GM18526 (cell line): Measurements from ENCODE around the gene GCNT2.

Experiments
- POLR2A ChIP-seq: IDR thresholded peaks from 3 replicates; pipeline ENCODE4 v1.6.1; 2011; ENCODE audit not compliant: insufficient read length; ENCODE audit errors: extremely low read depth

The GCNT2 gene

DNA sequence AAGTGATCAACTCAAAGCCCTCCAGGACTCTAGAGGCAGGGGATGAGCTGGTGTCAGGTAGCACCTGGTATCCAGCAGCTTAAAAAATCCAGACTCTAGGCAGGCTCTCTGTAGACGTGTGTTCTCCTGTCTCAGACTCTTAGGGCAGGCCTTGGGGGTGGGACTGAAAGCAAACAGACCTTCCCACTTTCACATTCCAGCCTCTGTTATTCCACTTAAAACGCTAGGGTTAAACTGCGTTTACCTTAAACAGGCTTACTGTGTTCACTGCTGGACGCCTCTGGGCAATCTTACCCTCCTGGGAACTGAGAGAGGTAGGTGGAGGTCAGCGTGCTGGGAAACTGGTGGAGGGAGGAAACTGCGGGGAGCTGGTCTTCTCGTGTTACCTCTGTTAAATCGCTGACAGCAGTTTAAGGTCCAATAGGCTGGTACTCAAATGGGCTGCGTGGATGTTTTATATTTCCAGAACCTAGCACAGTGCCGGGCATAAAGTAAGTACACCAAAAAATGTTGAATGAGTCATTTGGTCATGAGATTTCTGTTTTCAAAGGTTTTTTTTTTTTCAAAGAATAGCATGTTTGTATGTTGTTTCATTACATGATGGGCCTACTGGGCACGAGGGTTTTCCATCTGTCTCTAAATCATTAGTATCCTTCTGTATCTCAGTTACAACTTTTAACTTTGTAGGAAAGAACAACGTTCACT, at the start of gene GCNT2:
Gene GCNT2, plus strand, starts transcription at position 248 of the 705 bp plus-strand sequence. CDS start 7,561 bp downstream, outside the sequence.
- TF ChIP-seq POLR2A, result no peak

- TF ChIP-seq POLR2A, result no peak
Measured at GRCh38 chr6:10472634-10473033, 48.5 kb upstream of the GCNT2 start.

- no peak for TF ChIP-seq POLR2A
Measured at GRCh38 chr6:10478187-10479040, 42.7 kb upstream of the GCNT2 start.

DNA sequence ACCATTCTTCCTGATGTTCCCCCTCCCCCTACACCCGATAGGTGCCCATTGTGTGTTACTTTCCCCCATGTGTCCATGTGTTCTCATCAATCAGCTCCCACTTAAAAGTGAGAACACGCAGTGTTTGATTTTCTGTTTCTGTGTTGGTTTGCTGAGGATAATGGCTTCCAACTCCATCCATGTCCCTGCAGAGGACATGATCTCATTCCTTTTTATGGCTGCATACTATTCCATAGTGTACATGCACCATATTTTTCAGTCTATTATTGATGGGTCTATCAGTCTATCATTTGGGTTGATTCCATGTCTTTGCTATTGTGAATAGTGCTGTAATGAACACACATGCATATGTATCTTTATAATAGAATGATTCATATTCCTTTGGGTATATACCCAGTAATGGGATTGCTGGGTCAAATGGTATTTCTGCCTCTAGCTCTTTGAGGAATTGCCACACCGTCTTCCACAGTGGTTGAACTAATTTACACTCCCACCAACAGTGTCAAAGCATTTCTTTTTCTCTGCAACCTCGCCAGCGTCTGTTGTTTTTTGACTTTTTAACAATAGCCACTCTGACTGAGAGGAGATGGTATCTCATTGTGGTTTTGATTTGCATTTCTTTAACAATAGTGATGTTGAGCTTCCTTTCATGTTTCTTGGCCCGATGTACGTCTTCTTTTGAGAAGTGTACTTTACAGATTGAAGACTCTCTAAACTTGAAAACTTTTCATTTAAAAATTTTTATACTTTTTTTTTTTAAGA, 41.0 kb upstream of the GCNT2 start:
- no peak for TF ChIP-seq POLR2A

DNA sequence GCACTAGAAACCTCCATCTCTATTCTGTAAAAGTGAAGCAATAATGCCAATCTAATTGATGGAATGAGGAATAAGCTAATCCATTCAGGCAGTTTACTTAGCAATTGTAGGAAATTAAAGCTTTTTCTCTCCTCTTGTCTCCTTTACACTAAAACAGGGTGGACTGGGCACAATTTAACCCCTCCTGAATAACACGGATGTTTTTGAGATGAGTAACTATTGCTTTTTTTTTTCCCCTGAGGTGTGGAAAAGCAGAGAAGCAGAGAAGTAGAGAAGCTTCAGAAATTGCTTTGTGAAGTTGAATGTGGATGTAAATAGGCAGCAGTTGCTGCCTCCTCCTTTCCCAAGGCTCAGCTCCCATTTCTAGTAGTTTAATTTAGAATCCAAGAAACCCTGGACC, 40.0 kb upstream of the GCNT2 start:
- TF ChIP-seq POLR2A, result no peak

DNA sequence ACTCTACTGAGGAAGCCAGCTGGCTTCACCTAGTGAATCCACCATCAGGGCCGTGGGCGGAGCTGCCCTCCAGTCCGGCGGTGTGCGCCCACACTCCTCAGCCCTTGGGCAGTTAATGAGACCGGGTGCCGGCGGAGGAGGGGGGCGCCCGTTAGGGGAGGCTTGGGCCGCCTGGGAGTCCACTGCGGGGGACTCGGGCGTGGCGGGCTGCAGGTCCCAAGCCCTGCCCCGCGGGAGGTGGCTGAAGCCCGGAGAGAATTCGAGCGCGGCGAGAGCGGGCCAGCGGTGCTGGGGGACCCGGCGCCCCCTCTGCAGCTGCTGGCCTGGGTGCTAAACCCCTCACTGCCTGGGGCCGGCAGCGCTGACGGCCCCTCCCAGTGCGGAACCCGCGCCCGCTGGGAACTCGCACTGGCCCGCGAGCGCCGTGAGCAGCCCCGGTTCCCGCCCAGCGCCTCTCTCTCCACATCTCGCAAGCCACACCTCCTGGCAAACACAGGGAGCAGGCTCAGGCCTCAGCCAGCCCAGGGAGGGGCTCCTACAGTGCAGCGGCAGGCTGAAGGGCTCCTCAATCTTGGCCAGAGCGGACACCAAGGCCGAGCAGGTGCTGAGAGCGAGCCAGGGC, 38.4 kb upstream of the GCNT2 start:
- no peak for TF ChIP-seq POLR2A

- no peak for TF ChIP-seq POLR2A
Measured at GRCh38 chr6:10484912-10485311, 36.2 kb upstream of the GCNT2 start.

GRCh38 chr6:10485406-10485805, 35.7 kb upstream of the GCNT2 start:
- no peak for TF ChIP-seq POLR2A

DNA sequence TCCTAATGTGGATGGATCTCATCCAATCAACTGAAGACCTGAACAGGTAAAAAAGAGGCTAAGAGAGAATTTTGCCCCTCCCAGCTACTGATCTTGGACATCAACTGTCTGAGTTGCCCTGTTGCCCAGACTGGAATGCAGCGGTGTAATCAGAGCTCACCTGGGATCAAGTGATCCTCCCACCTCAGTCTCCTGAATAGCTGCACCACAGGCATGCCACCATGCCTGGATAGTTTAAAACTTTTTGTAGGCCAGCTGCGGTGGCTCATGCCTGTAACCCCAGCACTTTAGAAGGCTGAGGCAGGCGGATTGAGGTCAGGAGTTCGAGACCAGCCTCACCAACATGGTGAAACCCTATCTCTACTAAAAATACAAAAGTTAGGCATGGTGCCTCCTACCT, 34.9 kb upstream of the GCNT2 start:
- no peak for TF ChIP-seq POLR2A

DNA sequence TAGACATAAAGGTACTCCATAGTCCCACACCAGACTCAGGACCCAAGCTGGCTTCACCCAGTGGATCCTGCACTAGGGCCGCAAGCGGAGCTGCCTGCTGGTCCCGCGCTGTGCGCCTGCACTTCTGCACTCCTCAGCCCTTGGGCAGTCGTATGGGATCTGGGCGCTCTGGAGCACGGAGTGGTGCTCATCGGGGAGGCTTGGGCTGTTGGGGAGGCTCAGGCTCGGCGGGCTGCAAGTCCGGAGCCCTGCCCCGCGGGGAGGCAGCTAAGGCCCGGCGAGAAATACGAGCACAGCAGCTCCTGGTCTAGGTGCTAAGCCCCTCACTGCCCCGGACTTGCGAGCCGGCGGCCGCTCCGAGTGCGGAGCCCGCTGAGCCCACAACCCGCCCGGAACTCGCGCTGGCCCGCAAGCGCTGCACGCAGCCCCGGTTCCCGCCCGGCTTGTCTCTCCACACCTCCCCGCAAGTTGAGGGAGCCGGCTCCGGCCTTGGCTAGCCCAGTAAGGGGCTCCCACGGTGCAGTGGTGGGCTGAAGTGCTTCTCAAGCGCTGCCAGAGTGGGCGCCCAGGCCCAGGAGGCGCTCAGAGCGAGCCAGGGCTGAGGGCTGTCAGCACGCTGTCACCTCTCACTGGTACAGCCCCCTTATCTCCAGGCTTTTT, 33.4 kb upstream of the GCNT2 start:
- no peak for TF ChIP-seq POLR2A

DNA sequence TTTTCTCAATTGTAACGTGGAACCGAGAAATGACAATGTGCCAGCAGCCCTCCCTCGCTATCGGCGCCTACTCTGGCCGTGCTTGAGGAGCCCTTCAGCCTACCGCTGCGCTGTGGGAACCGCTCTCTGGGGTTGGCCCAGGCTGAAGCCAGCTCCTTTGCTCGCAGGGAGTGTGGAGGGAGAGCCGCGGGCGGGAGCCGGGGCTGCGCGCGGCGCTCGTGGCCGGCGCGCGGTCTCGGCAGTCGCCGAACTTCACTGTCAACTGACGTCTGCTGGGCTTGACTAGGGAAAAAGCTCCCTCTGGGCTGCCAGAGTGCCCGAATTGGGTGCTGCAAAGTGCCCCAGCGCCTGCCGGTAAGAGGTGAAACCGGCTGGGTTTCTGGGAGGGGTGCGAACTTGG, 29.7 kb upstream of the GCNT2 start:
- no peak for TF ChIP-seq POLR2A

- TF ChIP-seq POLR2A, result no peak
Measured at GRCh38 chr6:10495029-10495428, 26.1 kb upstream of the GCNT2 start.

- no peak for TF ChIP-seq POLR2A
Measured at GRCh38 chr6:10505529-10505928, 15.6 kb upstream of the GCNT2 start.

DNA sequence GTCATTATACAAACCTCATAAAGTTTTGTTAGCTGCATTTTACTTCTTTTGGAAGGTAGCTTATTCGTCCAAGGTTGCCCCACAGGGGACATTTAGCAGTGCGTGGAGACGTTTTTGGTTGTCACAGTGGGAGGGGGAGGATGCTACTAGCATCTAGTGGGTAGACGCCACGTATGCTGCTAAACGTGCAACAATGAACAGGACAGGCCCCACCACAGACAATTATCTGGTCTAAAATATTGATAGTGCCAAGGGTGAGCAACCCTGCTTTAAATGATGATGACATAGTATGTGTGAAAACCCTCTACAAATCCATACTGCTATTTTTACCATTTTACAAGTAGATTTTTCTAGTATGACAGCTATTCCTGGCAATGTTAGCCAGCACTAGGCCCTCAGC, 13.9 kb upstream of the GCNT2 start:
- no peak for TF ChIP-seq POLR2A

GRCh38 chr6:10507715-10508114, 13.4 kb upstream of the GCNT2 start:
- no peak for TF ChIP-seq POLR2A
